GM12878 (cell line): ENCODE measurements around the gene NIPAL3.

Source experiments
- CHD4 ChIP-seq: fragments of 200-600 bp; sonication (generic); IDR thresholded peaks from 2 replicates; pipeline ENCODE4 v1.6.1; 2016; ENCODE audit warnings: mild to moderate bottlenecking
- EGR1 ChIP-seq, 2 experiments: IDR thresholded peaks; 1 replicate in 1 of 2; 2 replicates in 1 of 2; pipeline ENCODE4 v1.6.1; 2011 to 2012; ENCODE audit warnings: low read depth in 2 of 2, low read length in 2 of 2, borderline replicate concordance in 1 of 2, mild to moderate bottlenecking in 1 of 2, moderate library complexity in 1 of 2
- EP300 ChIP-seq, 2 experiments: fragments of 150-350 bp in 1 of 2; IDR thresholded peaks; 2 replicates each; pipeline ENCODE4 v1.6.1; 2011 to 2012; ENCODE audit warnings: low read depth in 2 of 2, low read length in 2 of 2, borderline replicate concordance in 1 of 2, improper control_type of control experiment in 1 of 2, inconsistent platforms in 1 of 2; ENCODE audit not compliant: control insufficient read depth in 1 of 2
- FOXK2 ChIP-seq: fragments of 450-650 bp; IDR thresholded peaks from 2 replicates; pipeline ENCODE4 v1.6.1; 2017; ENCODE audit warnings: mild to moderate bottlenecking, moderate library complexity
- JUND ChIP-seq: IDR thresholded peaks from 2 replicates; pipeline ENCODE4 v1.6.1; 2012; ENCODE audit warnings: low read depth, mild to moderate bottlenecking, low read length, improper control_type of control experiment, moderate library complexity
- KDM1A ChIP-seq: fragments of 200-600 bp; sonication (generic); IDR thresholded peaks from 2 replicates; pipeline ENCODE4 v1.6.1; 2016; ENCODE audit warnings: borderline replicate concordance
- NFIC ChIP-seq: IDR thresholded peaks from 2 replicates; pipeline ENCODE4 v1.6.1; 2012; ENCODE audit warnings: low read depth, mild to moderate bottlenecking, inconsistent platforms, low read length, moderate library complexity
- POLR2A ChIP-seq: IDR thresholded peaks from 2 replicates; pipeline ENCODE4 v1.6.1; 2011; ENCODE audit warnings: low read depth, mild to moderate bottlenecking, low read length
- POLR2AphosphoS2 ChIP-seq: IDR thresholded peaks from 2 replicates; pipeline ENCODE4 v1.6.1; 2011; ENCODE audit warnings: low read depth, mild to moderate bottlenecking, low read length, improper control_type of control experiment, moderate library complexity
- TF ChIP-seq, protein P1 (sequence below): fragments of 450-650 bp; IDR thresholded peaks from 2 replicates; pipeline ENCODE4 v1.6.1; 2016; ENCODE audit warnings: mild to moderate bottlenecking
- TF ChIP-seq, protein P2 (sequence below), 3 experiments: IDR thresholded peaks in 2 of 3; conservative IDR thresholded peaks in 1 of 3; 2 replicates each; pipeline ENCODE4 v1.5.1; 2011; ENCODE audit warnings: low read depth in 3 of 3, low read length in 3 of 3, mild to moderate bottlenecking in 3 of 3, control low read depth in 2 of 3, moderate library complexity in 2 of 3, inconsistent platforms in 1 of 3, mixed read lengths in 1 of 3; ENCODE audit not compliant: control insufficient read depth in 2 of 3, insufficient read depth in 1 of 3; ENCODE audit errors: extremely low read depth in 1 of 3
- TF ChIP-seq, protein P3 (sequence below): fragments of 450-650 bp; conservative IDR thresholded peaks from 2 replicates; pipeline ENCODE4 v1.6.1; 2017; ENCODE audit warnings: mild to moderate bottlenecking, moderate library complexity
- TF ChIP-seq, protein P4 (sequence below): fragments of 450-650 bp; IDR thresholded peaks from 2 replicates; pipeline ENCODE4 v1.6.1; 2018; ENCODE audit warnings: mild to moderate bottlenecking, low read depth, moderate library complexity; ENCODE audit not compliant: partially characterized antibody
- TF ChIP-seq, protein P5 (sequence below): fragments of 450-650 bp; formaldehyde crosslinking; IDR thresholded peaks from 2 replicates; pipeline ENCODE4 v1.5.0; 2022; ENCODE audit warnings: mild to moderate bottlenecking, missing genetic modification characterization

DNA sequence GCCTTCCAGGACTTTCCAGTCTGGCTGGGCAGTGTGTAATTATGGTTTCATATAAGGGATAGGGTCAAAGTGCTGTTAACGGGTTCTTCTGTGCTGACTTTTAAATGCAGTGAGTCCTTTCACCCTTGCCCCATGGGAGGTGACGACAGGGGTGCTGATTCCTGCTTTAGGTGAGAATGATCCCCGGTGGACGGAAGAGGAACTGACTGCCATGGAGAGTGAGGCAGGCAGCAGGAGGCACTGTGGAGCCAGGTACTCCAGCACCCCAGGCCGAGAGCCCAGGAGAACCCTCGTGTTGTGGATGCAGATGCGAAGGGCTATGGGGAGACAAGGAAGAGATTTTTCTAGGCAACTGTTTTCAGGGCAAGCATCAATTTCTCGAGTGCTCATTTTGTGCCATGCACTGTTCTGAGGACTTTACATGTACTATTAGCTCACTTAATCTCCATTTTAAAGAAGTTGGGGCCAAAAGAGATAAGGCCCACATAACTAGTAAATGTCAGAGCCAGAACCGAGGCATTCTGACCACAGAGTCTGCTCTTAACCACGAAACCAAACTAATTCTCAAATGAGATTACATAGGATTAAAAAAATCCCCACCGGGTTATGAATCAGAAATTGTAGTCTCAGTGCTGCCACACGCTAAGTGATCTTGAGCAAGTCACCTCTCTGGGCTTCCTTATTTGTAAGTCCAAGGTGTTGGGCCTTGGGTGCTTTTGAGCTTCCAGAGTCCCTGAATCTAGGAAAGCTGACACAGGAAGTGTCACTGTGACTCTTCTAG is 30.3 kb upstream of the NIPAL3 start:
- TF ChIP-seq, protein P1, sequence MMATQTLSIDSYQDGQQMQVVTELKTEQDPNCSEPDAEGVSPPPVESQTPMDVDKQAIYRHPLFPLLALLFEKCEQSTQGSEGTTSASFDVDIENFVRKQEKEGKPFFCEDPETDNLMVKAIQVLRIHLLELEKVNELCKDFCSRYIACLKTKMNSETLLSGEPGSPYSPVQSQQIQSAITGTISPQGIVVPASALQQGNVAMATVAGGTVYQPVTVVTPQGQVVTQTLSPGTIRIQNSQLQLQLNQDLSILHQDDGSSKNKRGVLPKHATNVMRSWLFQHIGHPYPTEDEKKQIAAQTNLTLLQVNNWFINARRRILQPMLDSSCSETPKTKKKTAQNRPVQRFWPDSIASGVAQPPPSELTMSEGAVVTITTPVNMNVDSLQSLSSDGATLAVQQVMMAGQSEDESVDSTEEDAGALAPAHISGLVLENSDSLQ = no peak
- TF ChIP-seq, protein P2, sequence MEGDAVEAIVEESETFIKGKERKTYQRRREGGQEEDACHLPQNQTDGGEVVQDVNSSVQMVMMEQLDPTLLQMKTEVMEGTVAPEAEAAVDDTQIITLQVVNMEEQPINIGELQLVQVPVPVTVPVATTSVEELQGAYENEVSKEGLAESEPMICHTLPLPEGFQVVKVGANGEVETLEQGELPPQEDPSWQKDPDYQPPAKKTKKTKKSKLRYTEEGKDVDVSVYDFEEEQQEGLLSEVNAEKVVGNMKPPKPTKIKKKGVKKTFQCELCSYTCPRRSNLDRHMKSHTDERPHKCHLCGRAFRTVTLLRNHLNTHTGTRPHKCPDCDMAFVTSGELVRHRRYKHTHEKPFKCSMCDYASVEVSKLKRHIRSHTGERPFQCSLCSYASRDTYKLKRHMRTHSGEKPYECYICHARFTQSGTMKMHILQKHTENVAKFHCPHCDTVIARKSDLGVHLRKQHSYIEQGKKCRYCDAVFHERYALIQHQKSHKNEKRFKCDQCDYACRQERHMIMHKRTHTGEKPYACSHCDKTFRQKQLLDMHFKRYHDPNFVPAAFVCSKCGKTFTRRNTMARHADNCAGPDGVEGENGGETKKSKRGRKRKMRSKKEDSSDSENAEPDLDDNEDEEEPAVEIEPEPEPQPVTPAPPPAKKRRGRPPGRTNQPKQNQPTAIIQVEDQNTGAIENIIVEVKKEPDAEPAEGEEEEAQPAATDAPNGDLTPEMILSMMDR (IDR thresholded peaks at IDR 0.05 in 2 of 3, conservative IDR thresholded peaks at IDR 0.05 in 1 of 3; ENCODE audit: control insufficient read depth in 2 of 3, extremely low read depth in 1 of 3, insufficient read depth in 1 of 3, low read depth in 3 of 3, low read length in 3 of 3) = peak in 2 of 3 experiments; percentile 48 to 57; a peak in 5 of 6 replicates
- TF ChIP-seq CHD4 (no peak), JUND (no peak), FOXK2 (no peak), KDM1A (no peak), NFIC (no peak), POLR2AphosphoS2 (no peak), EP300 (IDR thresholded peaks at IDR 0.05; ENCODE audit: borderline replicate concordance in 1 of 2, control insufficient read depth in 1 of 2, low read depth in 2 of 2, low read length in 2 of 2) (no peak), EGR1 (IDR thresholded peaks at IDR 0.05; ENCODE audit: borderline replicate concordance in 1 of 2, low read depth in 2 of 2, low read length in 2 of 2) (no peak), POLR2A (no peak)
- TF ChIP-seq, protein P3, sequence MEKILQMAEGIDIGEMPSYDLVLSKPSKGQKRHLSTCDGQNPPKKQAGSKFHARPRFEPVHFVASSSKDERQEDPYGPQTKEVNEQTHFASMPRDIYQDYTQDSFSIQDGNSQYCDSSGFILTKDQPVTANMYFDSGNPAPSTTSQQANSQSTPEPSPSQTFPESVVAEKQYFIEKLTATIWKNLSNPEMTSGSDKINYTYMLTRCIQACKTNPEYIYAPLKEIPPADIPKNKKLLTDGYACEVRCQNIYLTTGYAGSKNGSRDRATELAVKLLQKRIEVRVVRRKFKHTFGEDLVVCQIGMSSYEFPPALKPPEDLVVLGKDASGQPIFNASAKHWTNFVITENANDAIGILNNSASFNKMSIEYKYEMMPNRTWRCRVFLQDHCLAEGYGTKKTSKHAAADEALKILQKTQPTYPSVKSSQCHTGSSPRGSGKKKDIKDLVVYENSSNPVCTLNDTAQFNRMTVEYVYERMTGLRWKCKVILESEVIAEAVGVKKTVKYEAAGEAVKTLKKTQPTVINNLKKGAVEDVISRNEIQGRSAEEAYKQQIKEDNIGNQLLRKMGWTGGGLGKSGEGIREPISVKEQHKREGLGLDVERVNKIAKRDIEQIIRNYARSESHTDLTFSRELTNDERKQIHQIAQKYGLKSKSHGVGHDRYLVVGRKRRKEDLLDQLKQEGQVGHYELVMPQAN = no peak
- TF ChIP-seq, protein P4, sequence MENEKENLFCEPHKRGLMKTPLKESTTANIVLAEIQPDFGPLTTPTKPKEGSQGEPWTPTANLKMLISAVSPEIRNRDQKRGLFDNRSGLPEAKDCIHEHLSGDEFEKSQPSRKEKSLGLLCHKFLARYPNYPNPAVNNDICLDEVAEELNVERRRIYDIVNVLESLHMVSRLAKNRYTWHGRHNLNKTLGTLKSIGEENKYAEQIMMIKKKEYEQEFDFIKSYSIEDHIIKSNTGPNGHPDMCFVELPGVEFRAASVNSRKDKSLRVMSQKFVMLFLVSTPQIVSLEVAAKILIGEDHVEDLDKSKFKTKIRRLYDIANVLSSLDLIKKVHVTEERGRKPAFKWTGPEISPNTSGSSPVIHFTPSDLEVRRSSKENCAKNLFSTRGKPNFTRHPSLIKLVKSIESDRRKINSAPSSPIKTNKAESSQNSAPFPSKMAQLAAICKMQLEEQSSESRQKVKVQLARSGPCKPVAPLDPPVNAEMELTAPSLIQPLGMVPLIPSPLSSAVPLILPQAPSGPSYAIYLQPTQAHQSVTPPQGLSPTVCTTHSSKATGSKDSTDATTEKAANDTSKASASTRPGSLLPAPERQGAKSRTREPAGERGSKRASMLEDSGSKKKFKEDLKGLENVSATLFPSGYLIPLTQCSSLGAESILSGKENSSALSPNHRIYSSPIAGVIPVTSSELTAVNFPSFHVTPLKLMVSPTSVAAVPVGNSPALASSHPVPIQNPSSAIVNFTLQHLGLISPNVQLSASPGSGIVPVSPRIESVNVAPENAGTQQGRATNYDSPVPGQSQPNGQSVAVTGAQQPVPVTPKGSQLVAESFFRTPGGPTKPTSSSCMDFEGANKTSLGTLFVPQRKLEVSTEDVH = no peak
- TF ChIP-seq, protein P5, sequence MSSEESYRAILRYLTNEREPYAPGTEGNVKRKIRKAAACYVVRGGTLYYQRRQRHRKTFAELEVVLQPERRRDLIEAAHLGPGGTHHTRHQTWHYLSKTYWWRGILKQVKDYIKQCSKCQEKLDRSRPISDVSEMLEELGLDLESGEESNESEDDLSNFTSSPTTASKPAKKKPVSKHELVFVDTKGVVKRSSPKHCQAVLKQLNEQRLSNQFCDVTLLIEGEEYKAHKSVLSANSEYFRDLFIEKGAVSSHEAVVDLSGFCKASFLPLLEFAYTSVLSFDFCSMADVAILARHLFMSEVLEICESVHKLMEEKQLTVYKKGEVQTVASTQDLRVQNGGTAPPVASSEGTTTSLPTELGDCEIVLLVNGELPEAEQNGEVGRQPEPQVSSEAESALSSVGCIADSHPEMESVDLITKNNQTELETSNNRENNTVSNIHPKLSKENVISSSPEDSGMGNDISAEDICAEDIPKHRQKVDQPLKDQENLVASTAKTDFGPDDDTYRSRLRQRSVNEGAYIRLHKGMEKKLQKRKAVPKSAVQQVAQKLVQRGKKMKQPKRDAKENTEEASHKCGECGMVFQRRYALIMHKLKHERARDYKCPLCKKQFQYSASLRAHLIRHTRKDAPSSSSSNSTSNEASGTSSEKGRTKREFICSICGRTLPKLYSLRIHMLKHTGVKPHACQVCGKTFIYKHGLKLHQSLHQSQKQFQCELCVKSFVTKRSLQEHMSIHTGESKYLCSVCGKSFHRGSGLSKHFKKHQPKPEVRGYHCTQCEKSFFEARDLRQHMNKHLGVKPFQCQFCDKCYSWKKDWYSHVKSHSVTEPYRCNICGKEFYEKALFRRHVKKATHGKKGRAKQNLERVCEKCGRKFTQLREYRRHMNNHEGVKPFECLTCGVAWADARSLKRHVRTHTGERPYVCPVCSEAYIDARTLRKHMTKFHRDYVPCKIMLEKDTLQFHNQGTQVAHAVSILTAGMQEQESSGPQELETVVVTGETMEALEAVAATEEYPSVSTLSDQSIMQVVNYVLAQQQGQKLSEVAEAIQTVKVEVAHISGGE (CRISPR knock-in tag) = no peak
